ENCODE measurements around the gene TMEM30B.

The TMEM30B gene

GRCh38 chr14:61229475-61229888 is 51.7 kb downstream of the TMEM30B start:
- DNase-seq, result no peak

GRCh38 chr14:61227884-61228591 is 53.1 kb downstream of the TMEM30B start:
- DNase-seq, result no peak

Data from EL (cell line).